GM19468 (cell line): ENCODE results near the gene ACSL1.

Experiments used
- ATAC-seq: cut with Tn5 transposase; IDR thresholded peaks from one replicate; pipeline ENCODE4 v1.9.1; 2021; ENCODE audit warnings: mild to moderate bottlenecking, moderate library complexity, moderate number of reproducible peaks; ENCODE audit not compliant: unreplicated experiment; ENCODE audit errors: extremely low read depth

The ACSL1 gene

GRCh38 chr4:184734758-184735157, 91.0 kb downstream of the ACSL1 start:
- no peak for ATAC-seq

DNA sequence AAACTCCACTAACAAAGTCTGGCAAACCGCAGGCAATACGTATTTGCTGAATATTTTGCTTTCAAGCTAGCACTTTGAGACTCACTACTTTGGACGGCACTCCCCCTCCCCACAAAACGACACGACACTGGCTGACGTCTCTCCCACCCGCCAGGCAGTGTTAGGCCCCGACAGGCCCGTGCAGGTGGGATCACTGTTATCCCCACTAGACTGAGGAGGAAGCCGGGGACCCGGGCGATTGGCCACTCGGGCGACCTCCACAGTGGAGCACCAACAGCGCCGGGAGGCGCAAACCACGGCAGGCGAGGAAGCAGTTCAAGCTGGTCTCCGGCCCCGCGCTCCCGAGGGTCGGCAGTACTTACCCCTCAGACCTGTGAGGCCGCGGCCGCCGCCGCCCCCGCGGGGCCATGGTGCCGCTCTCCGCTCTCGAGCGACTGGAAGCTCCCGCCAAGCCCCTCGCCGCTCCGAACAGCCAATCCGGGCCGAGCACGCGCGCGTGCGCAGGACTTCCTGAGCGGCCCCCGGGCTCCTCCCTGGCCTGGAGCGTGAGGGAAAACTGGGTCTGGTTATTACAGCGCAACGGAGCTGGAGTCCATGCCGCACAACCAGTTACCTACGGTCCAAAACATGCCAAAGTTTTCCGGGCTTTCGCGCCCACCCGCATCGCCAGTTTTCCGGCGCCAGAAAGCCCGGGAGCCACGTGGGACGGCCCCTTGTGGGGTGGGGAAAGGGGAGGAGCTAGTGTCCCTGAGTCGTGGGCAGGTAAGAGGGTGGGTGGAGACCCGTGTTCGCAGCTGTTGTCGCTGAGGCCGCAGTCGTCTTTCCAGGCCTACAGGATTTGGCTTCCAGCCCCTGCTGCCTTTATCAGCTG, 91.9 kb downstream of the ACSL1 start, which contains the start of gene CENPU:
TSS of gene CENPU (minus strand) at position 443 of the 871 bp plus-strand sequence. CDS start at position 409, 34 bp downstream.
- peak; percentile 92 for ATAC-seq

GRCh38 chr4:184732126-184732525, 93.6 kb downstream of the ACSL1 start:
- no peak for ATAC-seq

- ATAC-seq, result no peak
These were observed 94.7 kb downstream of the ACSL1 start for GRCh38 chr4:184731056-184731455.

- ATAC-seq, result no peak
These were observed 95.8 kb downstream of the ACSL1 start for GRCh38 chr4:184729946-184730345.

- ATAC-seq, result no peak
These were observed 96.9 kb downstream of the ACSL1 start for GRCh38 chr4:184728858-184729257.

DNA sequence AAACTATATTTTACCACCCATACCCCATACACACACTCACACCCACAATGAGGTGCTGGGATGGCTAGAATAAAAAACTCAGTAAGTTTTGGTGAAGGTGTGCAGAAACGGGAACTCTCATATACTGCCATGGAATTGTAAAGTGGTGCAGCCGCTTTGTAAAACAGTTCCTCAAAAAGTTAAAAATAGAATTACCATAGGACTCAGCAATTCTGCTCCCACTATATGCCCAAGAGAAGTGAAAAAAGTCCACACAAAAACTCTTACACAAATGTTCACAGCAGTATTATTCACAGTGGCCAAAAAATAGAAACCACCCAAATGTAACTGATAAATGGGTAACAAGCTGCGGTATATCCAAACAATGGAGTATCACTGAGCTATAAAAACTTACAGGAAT, 98.3 kb downstream of the ACSL1 start:
- ATAC-seq, result no peak

DNA sequence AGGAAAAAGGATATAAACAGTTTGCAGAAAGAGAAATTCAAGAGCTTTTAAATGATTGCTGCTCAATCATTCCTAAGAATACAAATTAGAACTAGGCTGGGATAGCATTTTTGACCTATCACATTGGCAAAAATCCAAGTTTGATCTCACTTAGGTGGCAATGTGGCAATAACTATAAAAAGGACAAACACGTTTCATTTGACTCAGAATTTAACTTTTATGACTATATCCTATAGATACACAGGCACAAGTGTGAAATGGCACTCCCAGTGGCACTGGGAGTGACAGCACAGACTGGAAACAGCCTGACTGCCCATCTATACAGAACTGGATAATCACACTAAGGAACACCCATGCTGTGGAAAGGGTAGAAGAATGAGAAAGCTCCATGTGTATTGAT, 103.0 kb downstream of the ACSL1 start:
- ATAC-seq, result no peak

DNA sequence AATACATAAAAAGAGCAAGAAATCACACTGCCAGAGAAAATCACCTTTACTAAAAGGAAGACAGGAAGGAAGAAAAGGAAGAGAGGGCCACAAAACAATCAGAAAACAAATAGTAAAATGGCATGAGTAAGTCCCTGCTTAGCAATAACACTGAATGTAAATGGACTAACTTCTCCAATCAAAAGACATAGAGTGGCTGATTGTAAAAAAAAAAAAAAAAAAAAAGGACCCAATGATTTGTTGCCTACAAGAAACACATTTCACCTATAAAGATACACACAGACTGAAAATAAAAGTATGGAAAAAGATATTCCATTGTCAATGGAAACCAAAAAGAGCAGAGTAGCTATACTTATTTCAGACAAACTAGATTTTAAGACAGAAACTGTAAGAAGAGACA, 104.5 kb downstream of the ACSL1 start:
- ATAC-seq, result no peak

GRCh38 chr4:184719407-184719806, 106.4 kb downstream of the ACSL1 start:
- ATAC-seq, result no peak

GRCh38 chr4:184715526-184715925, 110.2 kb downstream of the ACSL1 start:
- no peak for ATAC-seq

- ATAC-seq, result no peak
These were observed 111.9 kb downstream of the ACSL1 start for GRCh38 chr4:184713887-184714286.

DNA sequence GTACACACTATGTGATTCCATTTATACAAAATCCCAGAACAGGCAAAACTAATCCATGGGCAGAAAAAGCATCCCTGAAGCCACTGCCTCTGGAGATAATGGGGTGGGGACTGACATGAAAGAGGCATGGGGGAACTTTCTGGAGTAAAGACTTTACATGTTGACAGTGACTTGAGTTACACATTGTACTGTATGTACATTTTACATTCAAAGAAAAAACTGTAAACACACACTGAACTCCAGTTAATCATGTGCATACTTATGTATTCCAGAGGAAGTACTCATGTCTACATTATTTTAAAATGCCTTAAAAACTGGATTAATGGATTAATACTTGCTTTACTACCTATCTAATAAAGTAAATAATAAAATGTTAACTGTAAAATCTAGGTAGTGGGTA, 113.4 kb downstream of the ACSL1 start:
- ATAC-seq, result no peak

GRCh38 chr4:184706453-184706852, 119.3 kb downstream of the ACSL1 start:
- no peak for ATAC-seq

GRCh38 chr4:184705692-184706091, 120.1 kb downstream of the ACSL1 start:
- no peak for ATAC-seq
